Measurements from ENCODE around the gene HMGXB3.
"Not testable (repeated sequence)": the region's sequence is repeated elsewhere in the genome, so short reads cannot be mapped to it uniquely, and the experiment has no call there.

HMGXB3 gene

GRCh38 chr5:150022681-150023080, 22.1 kb downstream of the HMGXB3 start:
- DNase-seq, result no peak

GRCh38 chr5:150023136-150023535, 22.6 kb downstream of the HMGXB3 start:
- DNase-seq, result no peak

GRCh38 chr5:150024346-150024984, 23.9 kb downstream of the HMGXB3 start:
- no peak for DNase-seq

GRCh38 chr5:150026682-150027172, 26.2 kb downstream of the HMGXB3 start:
- no peak for DNase-seq

GRCh38 chr5:150028047-150028446, 27.5 kb downstream of the HMGXB3 start:
- not testable (repeated sequence) for DNase-seq

- no peak for DNase-seq
These were observed 32.8 kb downstream of the HMGXB3 start for GRCh38 chr5:150033334-150033733.

GRCh38 chr5:150034662-150035061, 34.1 kb downstream of the HMGXB3 start:
- DNase-seq, result no peak

- DNase-seq, result no peak
These were observed 34.8 kb downstream of the HMGXB3 start for GRCh38 chr5:150035139-150035895.

- DNase-seq, result no peak
These were observed 36.0 kb downstream of the HMGXB3 start for GRCh38 chr5:150036513-150036912.

- no peak for DNase-seq
These were observed 38.0 kb downstream of the HMGXB3 start for GRCh38 chr5:150038547-150038946.

- no peak for DNase-seq
These were observed 41.9 kb downstream of the HMGXB3 start for GRCh38 chr5:150042459-150042858.

GRCh38 chr5:150043657-150044328, 43.3 kb downstream of the HMGXB3 start:
- DNase-seq, result no peak

GRCh38 chr5:150044329-150044681, 43.8 kb downstream of the HMGXB3 start:
- no peak for DNase-seq

- DNase-seq, result no peak
These were observed 44.2 kb downstream of the HMGXB3 start for GRCh38 chr5:150044712-150045111.

- no peak for DNase-seq
These were observed 45.0 kb downstream of the HMGXB3 start for GRCh38 chr5:150045549-150045948.

GRCh38 chr5:150046031-150046430, 45.5 kb downstream of the HMGXB3 start:
- no peak for DNase-seq

GRCh38 chr5:150050172-150050811, 49.8 kb downstream of the HMGXB3 start:
- not testable (repeated sequence) for DNase-seq

- DNase-seq, result no peak
These were observed 51.2 kb downstream of the HMGXB3 start for GRCh38 chr5:150051657-150052195.

GRCh38 chr5:150052226-150052955, 51.9 kb downstream of the HMGXB3 start:
- DNase-seq, result no peak

- DNase-seq, result peak; percentile 37
These were observed 52.6 kb downstream of the HMGXB3 start for GRCh38 chr5:150052956-150053712.

- no peak for DNase-seq
These were observed 53.3 kb downstream of the HMGXB3 start for GRCh38 chr5:150053713-150054392.
